Large intestine (tissue), 3 donors: ENCODE measurements around the gene STXBP5L. TPM values are rescaled to one million over a fixed set of nuclear protein-coding genes. Genes with fewer than 3 reads are reported as not detected.

Experiments used
- DNase-seq, 2 donors: peaks; one replicate each; pipeline versions ENCODE4 v3.0.0 to v3.0.0-alpha.2; 2013
- H3K27ac ChIP-seq: one replicate; pipeline ENCODE4 v1.5.1; 2013; ENCODE audit warnings: low read length
- H3K27me3 ChIP-seq: 2 replicates; pipeline ENCODE4 v1.6.1; 2013; ENCODE audit warnings: low read length; ENCODE audit not compliant: control insufficient read depth, insufficient read depth
- H3K36me3 ChIP-seq: 2 replicates; pipeline ENCODE4 v1.6.1; 2013; ENCODE audit warnings: low read length; ENCODE audit not compliant: control insufficient read depth, insufficient read depth
- H3K4me1 ChIP-seq: one replicate; pipeline ENCODE4 v1.6.1; 2013; ENCODE audit warnings: low read length; ENCODE audit not compliant: control insufficient read depth, insufficient read depth
- H3K4me3 ChIP-seq: one replicate; pipeline ENCODE4 v1.5.1; 2013; ENCODE audit warnings: low read length
- H3K9me3 ChIP-seq: one replicate; pipeline ENCODE4 v1.6.1; 2013; ENCODE audit warnings: mild to moderate bottlenecking, low read depth, low read length, moderate library complexity; ENCODE audit not compliant: control insufficient read depth
- WGBS: methylation state at CpG from one replicate; pipeline ENCODE4 v1.1.5; 2013; ENCODE audit warnings: low lambda C conversion rate; ENCODE audit not compliant: insufficient coverage; 5-methylcytosine and 5-hydroxymethylcytosine counted together
- polyA plus RNA-seq: library from polyadenylated mRNA; unstranded; fragments of 120-200 nt; gene quantifications from one replicate; pipeline ENCODE4 v1.2.1, GENCODE V29; 2013

Gene STXBP5L
- polyA plus RNA-seq, 1 donor: 0.84 TPM

DNA sequence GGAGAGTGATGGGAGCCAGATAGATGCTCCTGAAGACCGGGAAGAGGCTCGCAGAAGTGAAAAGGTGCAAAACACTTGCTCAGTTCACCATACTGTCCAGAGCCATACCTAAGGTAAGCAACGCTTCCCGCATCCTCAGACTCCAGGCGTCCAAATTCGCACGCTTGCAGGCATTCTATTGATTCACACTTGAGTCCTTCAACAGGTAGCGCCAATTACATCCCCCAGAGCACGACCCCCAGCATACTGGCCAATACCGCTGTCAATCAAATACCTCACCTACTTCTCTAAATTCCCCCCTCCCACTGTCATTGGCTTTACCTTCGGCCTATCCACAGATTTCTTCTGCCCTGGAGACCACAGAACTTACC lies 361 bp upstream of the STXBP5L start:
- H3K36me3 ChIP-seq: no peaks in the 10 kb centered on the region
- no peak for DNase-seq
- H3K4me1 ChIP-seq: peaks cover 7% of the 10 kb centered on the region
- H3K4me3 ChIP-seq: peak overlapping the region; percentile 44
- peaks cover 4% of the 10 kb centered on the region for H3K9me3 ChIP-seq
- H3K27me3 ChIP-seq: peaks cover 31% of the 10 kb centered on the region
- no peak overlapping the region for H3K27ac ChIP-seq
- no CpG with 5 or more reads among the region's 11 CpGs for WGBS

DNA sequence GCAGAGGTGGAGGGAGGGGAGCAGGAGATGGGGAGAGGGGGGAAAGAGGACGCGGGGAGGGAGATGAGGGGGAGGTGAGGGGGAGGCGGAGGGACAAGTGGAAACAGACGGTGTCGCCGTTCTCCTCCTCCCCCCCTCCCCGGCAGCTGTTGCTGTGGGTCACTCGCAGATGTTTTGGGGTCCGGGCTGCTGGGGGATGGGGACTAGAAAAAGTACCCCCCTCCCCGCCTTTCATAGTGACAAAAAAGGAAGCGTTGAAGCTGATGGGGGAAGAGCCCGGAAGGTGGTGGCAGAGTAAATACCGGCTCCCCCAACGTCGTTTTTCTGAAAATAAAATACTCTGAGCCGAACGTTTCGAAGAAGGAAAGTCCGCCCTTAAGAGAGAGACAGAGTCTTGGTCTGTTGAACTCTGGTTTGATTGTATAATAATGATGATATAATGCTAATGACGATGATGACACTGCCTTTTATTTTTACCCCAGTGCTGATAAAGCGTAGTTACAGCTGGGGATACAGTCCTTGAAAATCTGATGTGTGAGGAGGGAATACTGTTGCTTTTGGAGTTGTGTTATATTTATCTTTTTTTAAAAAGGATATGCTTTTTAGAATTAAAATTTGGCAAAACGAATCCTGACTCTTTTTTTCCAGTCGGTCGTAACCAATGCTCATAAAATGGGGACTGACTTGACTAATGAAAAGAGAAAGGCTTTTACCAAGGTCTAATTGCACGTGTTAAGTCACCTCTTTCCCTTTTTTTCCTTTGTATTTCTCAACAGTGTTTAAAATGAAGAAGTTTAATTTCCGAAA lies 993 bp downstream of the STXBP5L start:
- peaks cover 4% of the 10 kb centered on the region for H3K9me3 ChIP-seq
- 0% methylated on average over 3 of the region's 26 CpGs for WGBS
- DNase-seq: peak in 1 of 2 donors; percentile 4
- H3K4me1 ChIP-seq: peaks cover 7% of the 10 kb centered on the region
- H3K36me3 ChIP-seq: no peaks in the 10 kb centered on the region
- H3K27me3 ChIP-seq: peaks cover 31% of the 10 kb centered on the region
- H3K4me3 ChIP-seq: peak overlapping the region; percentile 25
- H3K27ac ChIP-seq: no peak overlapping the region

DNA sequence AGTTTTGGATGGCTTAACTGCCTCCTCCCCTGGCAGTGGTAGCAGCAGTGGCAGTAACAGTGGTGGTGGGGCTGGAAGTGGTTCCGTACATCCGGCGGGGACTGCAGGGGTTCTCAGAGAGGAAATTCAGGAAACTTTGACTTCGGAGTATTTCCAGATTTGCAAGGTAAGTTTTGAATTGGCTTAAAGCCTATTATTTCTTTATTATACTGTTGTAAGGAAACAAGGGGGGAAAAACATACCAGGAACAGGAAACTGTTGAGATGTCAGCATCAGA lies 1.5 kb downstream of the STXBP5L start:
- Histone ChIP-seq H3K4me1 (peaks cover 7% of the 10 kb centered on the region), H3K4me3 (no peak overlapping the region), H3K36me3 (no peaks in the 10 kb centered on the region), H3K9me3 (peaks cover 4% of the 10 kb centered on the region), H3K27ac (no peak overlapping the region), H3K27me3 (peaks cover 31% of the 10 kb centered on the region)
- no CpG with 5 or more reads among the region's 4 CpGs for WGBS
- DNase-seq: no peak

DNA sequence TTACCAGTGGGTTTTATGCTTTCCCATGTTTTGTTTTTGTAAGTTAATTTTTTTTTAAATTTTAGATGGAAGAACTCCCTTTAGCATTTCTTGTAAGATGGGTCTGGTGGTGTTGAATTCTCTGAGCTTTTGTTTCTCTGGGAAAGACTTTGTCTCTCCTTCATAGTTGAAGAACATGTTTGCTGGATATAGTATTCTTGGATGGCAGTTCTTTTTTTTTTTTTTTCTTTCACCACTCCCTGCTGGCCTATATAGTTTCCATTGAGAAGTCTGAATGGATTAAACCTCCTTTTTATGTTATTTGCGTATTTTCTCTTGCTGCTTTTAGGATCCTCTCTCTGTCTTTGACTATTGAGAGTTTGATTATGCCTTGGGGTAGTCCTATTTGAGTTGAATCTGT lies 18.1 kb downstream of the STXBP5L start:
- Histone ChIP-seq H3K36me3 (no peaks in the 10 kb centered on the region), H3K4me3 (no peak overlapping the region), H3K27me3 (no peaks in the 10 kb centered on the region), H3K4me1 (no peaks in the 10 kb centered on the region), H3K27ac (no peak overlapping the region), H3K9me3 (peaks cover 17% of the 10 kb centered on the region)
- DNase-seq: no peak
- WGBS: no CpG with 5 or more reads among the region's 1 CpG

DNA sequence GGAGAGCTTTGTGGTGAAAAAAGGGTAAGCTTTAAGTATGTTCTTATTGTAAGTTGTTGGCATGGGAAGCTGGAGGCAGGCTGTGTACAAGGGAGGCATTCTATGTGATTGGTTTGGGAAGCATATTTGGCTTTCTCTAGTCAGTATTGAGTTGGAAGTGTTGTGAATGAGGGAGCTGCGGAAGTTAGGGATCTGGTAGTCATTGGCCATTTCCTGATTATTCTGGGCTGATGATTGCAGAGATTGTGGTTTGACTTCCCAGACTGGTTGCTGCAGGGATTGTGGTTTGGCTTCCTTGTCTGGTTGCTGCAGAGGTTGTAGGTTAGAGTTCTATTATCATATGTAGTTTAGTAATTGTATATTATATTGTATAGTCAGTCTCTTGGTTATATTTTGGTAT lies 21.0 kb downstream of the STXBP5L start:
- Histone ChIP-seq H3K4me1 (no peaks in the 10 kb centered on the region), H3K9me3 (peaks cover 17% of the 10 kb centered on the region), H3K27me3 (no peaks in the 10 kb centered on the region), H3K27ac (no peak overlapping the region), H3K36me3 (no peaks in the 10 kb centered on the region), H3K4me3 (no peak overlapping the region)
- DNase-seq: no peak
- no CpG with 5 or more reads among the region's 1 CpG for WGBS

DNA sequence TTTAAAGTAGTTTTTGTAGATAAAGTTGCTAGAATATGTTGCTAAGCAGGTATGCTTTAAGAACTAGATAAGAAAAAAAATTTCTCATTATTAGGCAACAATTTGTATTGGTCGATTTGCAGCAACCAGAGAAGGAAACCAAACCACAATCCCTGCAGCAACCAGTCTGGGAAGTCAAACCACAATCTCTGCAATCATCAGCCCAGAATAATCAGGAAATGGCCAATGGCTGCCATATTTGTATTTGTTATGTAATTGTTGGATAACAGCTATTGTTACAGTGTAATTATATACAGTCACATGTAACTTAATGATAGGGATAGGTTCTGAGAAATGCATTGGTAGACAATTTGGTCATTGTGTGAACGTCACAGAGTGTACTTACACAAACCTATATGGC lies 23.6 kb downstream of the STXBP5L start:
- no CpG with 5 or more reads among the region's 2 CpGs for WGBS
- H3K27ac ChIP-seq: no peak overlapping the region
- H3K4me3 ChIP-seq: no peak overlapping the region
- H3K36me3 ChIP-seq: no peaks in the 10 kb centered on the region
- H3K4me1 ChIP-seq: no peaks in the 10 kb centered on the region
- no peaks in the 10 kb centered on the region for H3K27me3 ChIP-seq
- H3K9me3 ChIP-seq: peaks cover 8% of the 10 kb centered on the region
- DNase-seq: no peak

DNA sequence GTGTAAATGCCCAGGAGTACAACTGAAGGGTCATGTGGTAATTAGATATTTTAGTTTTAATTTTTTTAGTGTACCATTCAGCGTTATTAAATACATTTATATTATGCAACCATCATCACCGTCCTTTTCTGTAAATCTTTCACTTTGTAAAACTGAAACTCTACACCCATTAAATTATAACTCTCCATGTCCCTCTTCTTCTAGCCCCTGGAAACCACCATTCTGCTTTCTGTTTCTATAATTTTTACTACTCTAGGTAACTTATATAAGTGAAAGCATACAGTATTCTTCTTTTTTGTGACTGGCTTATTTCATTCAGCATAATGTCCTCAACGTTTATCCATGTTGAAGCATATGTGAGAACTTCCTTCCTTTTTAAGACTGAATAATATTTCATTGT lies 48.1 kb downstream of the STXBP5L start:
- Histone ChIP-seq H3K9me3 (no peaks in the 10 kb centered on the region), H3K36me3 (no peaks in the 10 kb centered on the region), H3K27ac (no peak overlapping the region), H3K4me1 (no peaks in the 10 kb centered on the region), H3K27me3 (no peaks in the 10 kb centered on the region), H3K4me3 (no peak overlapping the region)
- WGBS: 91% methylated on average over 3 of the region's 3 CpGs
- DNase-seq: no peak

DNA sequence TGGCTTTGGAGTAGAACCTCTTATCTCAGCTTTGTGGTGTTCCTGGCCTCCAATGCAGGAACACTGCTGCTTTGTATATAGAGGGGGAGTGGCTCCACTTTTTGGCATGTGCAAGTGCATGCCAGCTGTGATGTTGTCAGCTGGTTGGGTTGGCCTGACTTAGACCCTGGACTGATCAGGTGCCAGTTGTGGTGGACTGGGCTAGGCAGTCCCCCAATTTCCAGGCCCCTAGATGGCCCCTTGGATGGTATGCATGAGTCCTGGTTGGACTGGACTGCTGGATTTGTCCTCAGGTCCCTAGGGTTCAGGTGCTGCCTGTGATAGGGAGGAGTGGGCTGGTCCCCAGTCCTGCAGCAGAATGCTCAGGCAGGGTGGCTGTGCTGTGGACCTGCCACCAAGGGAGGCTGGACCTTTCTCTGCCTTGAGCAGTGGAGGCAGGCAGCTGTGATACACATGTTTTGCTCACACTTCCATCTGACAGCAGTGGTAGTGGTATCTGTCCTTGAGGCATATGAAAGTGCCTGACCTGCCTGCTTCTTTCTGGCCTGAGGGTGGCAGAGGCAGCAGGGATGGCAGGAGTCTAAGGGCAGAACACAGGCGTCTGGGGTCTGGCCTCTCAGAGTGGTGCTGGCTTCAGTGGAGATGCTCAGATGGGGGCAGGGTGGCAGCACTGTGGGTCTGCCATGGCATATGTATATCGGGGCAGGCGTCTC lies 74.8 kb downstream of the STXBP5L start:
- Histone ChIP-seq H3K36me3 (no peaks in the 10 kb centered on the region), H3K4me3 (no peak overlapping the region), H3K27ac (no peak overlapping the region), H3K4me1 (no peaks in the 10 kb centered on the region), H3K9me3 (peaks cover 3% of the 10 kb centered on the region), H3K27me3 (no peaks in the 10 kb centered on the region)
- no CpG with 5 or more reads among the region's 3 CpGs for WGBS
- DNase-seq: no peak

DNA sequence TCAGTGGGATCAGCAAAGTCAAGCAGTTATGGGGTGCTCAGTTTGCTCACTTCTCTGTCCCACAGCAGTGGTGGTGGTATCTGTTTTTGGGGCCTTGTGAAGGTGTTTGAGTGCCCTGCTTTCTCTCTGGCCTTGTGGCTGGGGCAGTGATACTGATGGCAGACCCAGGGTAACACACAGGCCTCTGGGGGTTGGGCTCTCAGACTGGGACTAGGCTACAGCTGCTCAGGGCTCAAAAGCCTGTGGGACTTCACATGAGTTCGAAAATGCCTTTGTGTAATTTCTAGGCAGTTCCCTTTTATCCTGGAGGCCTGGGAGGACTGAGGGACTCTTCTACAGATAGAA lies 75.3 kb downstream of the STXBP5L start:
- Histone ChIP-seq H3K27ac (no peak overlapping the region), H3K36me3 (no peaks in the 10 kb centered on the region), H3K4me3 (no peak overlapping the region), H3K9me3 (peaks cover 3% of the 10 kb centered on the region), H3K27me3 (no peaks in the 10 kb centered on the region), H3K4me1 (no peaks in the 10 kb centered on the region)
- DNase-seq: no peak
- WGBS: 67% methylated on average over 1 of the region's 1 CpG

DNA sequence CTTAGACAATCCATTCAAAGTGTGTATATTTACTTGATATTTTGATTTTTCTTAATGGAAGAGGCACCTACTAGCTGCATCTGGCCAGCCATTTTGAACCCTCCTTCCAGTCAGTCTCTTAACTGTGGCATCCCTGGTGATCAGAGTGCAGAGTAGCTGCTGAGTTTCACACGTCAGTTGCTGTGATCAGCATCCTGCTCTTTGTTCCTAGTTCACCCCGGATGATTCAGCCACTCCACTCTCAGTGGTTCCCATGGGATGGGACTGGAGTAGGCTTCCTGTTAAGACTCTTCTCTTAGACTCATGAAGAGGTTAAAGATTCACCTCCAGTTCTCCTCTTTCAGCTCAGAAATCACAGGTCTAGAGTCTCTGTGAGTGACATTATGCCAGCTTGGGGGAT lies 75.8 kb downstream of the STXBP5L start:
- no CpG with 5 or more reads among the region's 2 CpGs for WGBS
- no peak overlapping the region for H3K27ac ChIP-seq
- H3K27me3 ChIP-seq: no peaks in the 10 kb centered on the region
- no peak overlapping the region for H3K4me3 ChIP-seq
- no peaks in the 10 kb centered on the region for H3K36me3 ChIP-seq
- H3K9me3 ChIP-seq: peaks cover 3% of the 10 kb centered on the region
- DNase-seq: no peak
- H3K4me1 ChIP-seq: no peaks in the 10 kb centered on the region

DNA sequence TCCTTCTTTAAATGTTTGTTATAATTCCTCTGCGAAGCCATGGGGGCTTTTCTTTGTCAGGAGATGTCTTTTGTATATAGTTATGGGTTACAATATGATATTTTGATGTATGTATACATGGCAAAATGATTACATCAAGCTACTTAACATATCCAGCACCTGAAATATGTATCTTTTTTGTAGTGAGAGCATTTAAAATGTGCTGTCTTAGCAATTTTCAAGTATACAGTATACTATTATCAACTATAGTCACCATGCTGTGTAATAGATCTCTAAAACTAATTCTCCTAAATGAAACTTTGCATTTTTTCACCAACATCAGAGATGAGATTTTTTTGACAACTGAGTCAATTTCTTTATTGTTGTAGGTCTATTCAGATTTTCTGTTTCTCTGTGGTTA lies 77.2 kb downstream of the STXBP5L start:
- Histone ChIP-seq H3K36me3 (no peaks in the 10 kb centered on the region), H3K27me3 (no peaks in the 10 kb centered on the region), H3K9me3 (no peaks in the 10 kb centered on the region), H3K4me3 (no peak overlapping the region), H3K27ac (no peak overlapping the region), H3K4me1 (no peaks in the 10 kb centered on the region)
- DNase-seq: no peak
- no CpG with 5 or more reads among the region's 1 CpG for WGBS
